Measurements from ENCODE around the gene HYAL4.

DNA sequence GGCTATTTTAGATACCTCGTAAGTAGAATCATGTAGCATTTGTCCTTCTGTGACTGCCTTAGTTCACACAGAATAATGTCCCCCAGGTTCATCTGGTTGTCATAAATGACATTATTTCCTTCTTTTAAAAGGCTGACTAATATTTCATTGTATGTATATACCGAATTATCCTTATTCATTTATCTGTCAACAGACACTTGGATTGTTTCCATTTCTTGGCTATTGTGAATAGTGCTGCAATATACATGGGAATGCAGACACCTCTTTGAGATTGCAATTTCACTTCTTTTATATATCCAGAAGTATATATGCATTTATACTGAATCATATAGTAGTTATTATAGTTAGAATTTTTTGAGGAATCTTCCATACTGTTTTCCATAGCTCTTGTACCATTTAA is 24.1 kb upstream of the HYAL4 start:
- TF ChIP-seq, protein P1, sequence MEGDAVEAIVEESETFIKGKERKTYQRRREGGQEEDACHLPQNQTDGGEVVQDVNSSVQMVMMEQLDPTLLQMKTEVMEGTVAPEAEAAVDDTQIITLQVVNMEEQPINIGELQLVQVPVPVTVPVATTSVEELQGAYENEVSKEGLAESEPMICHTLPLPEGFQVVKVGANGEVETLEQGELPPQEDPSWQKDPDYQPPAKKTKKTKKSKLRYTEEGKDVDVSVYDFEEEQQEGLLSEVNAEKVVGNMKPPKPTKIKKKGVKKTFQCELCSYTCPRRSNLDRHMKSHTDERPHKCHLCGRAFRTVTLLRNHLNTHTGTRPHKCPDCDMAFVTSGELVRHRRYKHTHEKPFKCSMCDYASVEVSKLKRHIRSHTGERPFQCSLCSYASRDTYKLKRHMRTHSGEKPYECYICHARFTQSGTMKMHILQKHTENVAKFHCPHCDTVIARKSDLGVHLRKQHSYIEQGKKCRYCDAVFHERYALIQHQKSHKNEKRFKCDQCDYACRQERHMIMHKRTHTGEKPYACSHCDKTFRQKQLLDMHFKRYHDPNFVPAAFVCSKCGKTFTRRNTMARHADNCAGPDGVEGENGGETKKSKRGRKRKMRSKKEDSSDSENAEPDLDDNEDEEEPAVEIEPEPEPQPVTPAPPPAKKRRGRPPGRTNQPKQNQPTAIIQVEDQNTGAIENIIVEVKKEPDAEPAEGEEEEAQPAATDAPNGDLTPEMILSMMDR (IDR thresholded peaks at IDR 0.05) = no peak
- no peak for TF ChIP-seq POLR2A (IDR thresholded peaks at IDR 0.05)

All from uterus (tissue), 2 donors.